GM12801 (cell line): ENCODE measurements around the gene HTR3A.

Experiments
- CTCF ChIP-seq: IDR thresholded peaks from one replicate; pipeline ENCODE4 v1.5.1; 2011; ENCODE audit warnings: control low read depth; ENCODE audit not compliant: insufficient read length; ENCODE audit errors: extremely low read depth

The HTR3A gene

DNA sequence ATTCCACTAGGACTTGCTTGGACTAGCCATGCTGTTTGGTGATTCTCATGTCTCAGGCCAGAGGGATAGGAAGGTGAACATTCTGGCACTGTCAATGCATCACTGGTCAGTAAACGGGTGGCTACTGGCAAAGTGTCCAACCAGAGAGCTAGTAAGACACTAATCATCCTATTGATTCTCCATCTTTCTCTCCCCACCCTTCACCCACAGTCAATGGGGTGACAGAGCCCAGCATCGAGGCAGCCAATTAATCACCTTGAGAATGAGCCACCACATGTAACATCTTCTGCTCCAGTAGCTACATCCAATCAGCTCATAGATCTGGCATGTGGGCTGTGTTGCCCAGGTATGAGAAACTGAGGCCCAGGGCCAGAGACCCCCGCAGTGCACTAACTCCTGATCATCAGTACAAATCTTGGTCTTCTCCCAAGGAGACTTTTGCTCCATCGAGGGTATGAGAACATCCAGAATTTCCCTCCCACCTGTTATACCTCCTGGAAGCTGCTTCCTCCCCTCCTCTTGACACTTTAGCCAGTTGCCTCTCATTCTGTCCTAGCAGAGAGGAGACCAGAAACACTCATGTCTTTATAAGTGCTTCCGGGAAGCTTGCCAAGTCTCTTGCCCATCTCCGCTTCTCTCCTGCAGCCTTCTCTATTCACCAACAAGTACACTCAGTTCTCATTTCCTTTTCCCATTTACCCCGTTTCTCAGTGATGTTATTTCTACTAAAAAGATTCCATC lies 17.0 kb downstream of the HTR3A start:
- TF ChIP-seq CTCF, result no peak

- no peak for TF ChIP-seq CTCF
Measured at GRCh38 chr11:113992459-113993110, 17.7 kb downstream of the HTR3A start.

DNA sequence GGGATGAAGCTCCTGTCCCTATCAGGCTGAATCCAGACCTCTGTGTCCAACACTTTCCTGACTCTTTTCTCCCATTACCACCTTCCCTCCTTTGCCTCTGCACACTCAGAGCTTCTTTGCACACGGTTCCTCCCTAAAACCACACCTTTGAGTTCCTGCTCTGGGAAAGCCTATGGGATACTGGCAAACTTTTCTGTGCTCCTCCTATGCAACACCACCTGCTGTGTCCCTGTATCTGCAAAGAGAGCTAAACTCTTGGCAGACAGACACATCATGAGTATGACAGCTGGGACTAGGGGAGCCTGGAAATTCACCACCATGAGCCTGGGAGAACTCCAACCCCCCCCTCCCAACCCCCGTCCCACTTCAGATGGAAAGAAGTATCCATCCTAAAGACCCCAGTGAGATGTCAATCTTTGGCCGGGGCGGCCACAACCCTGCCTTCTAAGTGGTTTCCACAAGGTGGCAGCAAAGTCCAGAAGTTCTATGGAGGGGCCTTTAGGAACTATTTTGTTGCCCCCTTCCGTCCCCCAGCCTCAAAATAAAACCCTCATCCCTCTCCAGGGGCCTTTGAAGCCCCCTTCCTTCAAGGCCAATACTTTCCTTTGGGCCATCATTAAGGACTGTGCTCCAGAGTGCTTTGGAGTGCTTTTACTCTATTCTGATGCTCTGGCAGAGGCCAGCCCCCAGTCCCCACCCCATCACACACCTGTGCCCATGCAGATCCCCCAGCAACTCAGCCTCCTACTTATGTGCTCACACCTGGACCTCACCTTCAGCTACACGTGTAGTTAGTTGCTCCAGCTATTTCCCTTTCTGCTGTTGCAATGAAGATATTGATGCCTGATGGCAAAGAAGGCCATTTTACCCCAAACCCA lies 19.4 kb downstream of the HTR3A start:
- TF ChIP-seq CTCF, result no peak

DNA sequence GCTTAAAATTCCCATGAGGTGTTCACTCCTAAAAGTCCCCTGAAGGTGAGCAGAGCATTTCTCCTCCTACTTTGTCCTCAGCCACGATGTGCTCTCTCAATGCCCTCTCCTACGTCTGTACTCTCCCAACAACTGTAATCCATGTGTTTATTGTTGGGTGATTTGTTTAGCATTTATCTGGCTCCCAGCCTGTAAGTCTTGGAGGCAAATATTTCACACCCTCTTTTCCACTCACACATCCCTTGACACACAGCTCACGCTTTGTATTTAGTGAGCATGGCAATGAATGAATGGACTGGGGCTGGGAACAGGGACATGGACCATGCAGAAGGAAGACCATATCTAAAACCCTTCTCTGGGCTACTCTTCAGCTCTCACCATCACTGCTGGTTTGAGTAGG lies 22.6 kb downstream of the HTR3A start:
- TF ChIP-seq CTCF, result no peak

- no peak for TF ChIP-seq CTCF
Measured at GRCh38 chr11:113998574-113998973, 23.7 kb downstream of the HTR3A start.

DNA sequence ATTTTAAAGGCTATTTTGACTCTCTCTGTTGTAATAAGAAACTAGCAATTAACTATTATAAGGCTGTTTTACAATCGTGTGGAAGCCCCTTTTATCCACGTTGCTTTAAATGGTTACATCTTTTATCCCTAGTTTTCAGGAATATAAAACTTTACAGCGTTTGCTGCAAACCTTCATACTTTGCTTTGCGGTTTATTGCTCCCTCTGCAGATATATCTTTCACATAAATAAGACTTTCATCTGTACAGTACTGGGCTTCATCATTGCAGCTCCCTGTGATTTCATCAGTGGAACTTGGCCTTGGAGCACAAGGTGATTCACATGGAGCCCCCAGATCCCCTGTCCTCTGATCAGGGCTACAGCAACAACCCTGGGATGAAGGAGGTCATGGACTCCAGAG lies 25.6 kb downstream of the HTR3A start:
- no peak for TF ChIP-seq CTCF

- TF ChIP-seq CTCF, result no peak
Measured at GRCh38 chr11:114001416-114001815, 26.5 kb downstream of the HTR3A start.
